NCI-H1436 (cell line): ENCODE measurements around the gene TSSK3.
A peak's percentile ranks its signal among the peaks of the same experiment; 100 is the strongest.
"Not testable (repeated sequence)": the region's sequence is repeated elsewhere in the genome, so short reads cannot be mapped to it uniquely, and the experiment has no call there.

Experiments
- DNase-seq: peaks from one replicate; lab custom pipeline; 2025; lab: John Stamatoyannopoulos, UW

Gene TSSK3

DNA sequence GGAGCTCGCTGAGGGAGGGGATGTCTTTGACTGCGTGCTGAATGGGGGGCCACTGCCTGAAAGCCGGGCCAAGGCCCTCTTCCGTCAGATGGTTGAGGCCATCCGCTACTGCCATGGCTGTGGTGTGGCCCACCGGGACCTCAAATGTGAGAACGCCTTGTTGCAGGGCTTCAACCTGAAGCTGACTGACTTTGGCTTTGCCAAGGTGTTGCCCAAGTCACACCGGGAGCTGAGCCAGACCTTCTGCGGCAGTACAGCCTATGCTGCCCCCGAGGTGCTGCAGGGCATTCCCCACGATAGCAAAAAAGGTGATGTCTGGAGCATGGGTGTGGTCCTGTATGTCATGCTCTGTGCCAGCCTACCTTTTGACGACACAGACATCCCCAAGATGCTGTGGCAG lies 1.4 kb downstream of the TSSK3 start:
- no peak for DNase-seq

DNA sequence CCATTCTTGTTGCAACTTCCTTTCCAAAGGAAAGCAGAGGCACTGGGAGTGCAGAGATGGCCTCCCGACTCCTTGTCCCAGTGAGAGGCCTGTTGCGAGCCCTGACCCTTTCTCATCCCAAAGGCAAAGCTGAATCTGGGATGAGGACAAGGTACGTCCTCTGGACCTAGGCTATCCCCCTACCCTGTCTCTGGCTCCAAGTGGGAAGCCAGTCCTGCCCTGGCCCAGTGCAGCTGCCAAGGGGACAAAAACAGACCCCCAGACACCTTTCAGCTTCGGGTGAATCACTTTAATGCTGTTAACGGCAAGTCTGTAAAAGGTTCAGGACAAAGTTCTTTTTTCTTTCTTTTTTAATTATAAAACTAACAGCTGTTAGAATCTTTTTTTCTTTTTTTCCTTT lies 2.5 kb downstream of the TSSK3 start:
- DNase-seq = no peak

DNA sequence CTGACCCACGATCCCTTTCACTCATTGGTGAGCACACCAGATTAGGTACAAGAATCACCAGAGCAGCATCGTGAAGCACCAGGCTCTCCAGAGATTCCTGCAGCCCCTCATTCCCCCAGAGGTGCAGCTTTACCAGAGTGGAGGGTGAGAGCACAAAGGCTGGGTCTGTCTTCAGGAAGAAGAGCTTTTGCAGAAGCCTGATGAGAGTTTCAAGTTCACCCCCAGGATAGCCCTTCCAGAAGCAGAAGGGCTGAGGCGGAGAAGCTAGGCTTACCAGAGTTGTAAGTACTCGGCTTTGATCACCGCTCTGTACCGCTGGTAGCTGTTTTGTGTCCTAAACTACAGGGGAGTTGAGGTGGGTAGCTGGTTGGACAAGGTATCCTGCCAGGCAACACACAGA lies 3.1 kb downstream of the TSSK3 start:
- no peak for DNase-seq

DNA sequence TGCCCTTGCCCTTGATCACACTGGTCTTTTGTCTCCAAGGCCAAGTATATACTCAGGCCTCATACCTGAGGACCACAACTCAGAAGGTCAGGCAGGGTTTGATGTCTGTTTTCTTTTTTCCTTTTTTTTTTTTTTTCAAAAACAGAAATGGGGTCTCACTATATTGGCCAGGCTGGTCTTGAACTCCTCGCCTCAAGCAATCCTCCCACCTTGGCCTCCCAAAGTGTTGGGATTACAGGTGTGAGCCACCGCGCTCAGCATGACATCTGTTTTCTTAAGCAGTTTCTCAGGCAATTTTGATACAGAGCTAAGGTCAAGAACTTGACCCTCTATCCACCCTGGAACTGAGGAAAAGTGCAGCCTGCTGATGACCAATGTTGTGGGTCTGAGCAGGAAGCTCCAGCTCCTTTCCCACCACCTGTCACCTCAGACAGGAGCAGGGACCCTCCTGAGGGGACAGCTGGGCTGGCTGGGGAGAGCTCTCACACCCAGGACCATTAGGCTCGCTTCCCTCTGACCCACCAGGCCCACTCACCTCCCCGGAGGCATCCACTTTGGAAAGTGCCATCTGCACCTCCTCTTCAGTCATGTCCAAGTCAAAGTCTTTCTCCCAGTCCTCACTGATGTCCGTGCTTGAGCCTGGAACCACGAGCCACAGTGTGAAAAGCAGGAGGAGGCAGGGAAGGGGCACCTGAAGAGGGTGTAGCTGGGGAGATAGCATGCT lies 5.7 kb downstream of the TSSK3 start:
- no peak for DNase-seq

DNA sequence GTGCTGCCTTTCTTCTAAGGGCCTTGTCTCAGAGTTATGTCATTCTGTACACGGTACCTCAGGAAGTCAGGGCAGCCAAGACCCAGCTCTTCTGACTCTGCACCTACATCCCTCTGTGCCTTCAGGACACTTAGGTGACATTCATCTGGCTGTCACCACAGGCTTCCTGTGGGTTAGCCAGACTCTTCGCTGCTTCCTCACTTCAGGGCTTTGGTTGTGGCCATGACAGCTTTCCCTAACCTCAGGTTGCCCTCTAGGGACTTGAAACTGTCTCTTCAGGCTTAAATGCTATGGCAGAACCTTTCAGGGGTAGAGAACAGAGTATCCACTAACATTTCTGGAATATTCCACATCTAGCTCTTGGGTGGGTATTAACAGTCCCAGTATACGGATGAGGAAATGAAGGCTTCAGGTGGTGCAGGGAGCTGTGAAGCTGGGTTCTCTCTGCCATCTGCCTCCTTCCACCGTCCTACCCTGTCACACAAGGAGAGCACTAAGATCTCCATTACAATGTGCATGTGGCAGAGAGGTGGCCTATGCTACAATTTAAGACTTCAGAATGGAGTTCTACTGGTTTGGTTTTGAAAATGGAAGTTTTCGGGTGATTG lies 9.9 kb downstream of the TSSK3 start:
- no peak for DNase-seq

DNA sequence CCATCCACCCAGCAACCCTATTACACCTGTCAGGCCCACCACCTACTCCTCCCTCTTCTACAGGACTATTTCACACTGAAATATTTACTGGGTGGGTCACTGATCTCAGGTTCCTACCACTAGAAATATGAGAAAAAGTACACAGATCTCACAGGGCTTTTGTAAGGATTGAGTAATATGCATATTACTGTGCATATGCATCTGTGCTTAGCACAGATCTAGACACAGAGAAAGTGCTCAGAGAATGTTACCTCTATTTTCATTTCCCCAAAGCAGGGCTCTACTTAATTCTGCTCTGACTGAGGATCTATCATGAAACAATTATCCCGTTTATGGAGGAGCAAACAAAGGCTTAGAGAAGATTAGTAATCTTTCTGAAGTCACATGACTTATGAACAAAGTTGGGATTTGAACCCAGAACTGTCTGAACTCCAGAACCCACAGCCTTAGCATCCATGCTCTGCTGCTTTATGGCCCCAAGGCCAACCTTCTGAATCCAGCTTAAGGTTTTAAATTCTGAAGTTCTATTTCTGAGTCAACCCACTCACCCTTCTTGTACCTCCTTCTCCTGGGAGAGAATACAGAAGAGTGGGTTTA lies 11.8 kb downstream of the TSSK3 start:
- no peak for DNase-seq

DNA sequence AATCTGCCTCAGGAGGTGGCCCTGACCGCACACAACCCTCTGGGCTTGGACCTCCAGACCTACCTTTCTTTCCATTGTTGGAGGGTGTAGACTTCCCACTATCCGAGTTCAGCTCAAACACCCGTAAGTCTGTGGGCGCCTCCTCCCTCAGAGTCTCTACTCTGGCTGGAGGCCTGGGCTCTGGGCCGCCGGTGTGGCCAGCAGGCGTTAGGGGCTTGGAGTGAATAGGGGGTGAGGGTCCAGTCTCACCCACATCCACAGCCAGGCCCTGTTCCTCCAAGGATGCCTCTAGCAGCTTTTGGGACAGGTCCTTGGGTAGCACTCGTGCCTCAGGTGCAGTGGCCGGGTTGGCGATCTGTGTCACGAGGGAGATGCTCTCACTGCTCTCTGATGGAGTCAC lies 13.9 kb downstream of the TSSK3 start:
- no peak for DNase-seq

DNA sequence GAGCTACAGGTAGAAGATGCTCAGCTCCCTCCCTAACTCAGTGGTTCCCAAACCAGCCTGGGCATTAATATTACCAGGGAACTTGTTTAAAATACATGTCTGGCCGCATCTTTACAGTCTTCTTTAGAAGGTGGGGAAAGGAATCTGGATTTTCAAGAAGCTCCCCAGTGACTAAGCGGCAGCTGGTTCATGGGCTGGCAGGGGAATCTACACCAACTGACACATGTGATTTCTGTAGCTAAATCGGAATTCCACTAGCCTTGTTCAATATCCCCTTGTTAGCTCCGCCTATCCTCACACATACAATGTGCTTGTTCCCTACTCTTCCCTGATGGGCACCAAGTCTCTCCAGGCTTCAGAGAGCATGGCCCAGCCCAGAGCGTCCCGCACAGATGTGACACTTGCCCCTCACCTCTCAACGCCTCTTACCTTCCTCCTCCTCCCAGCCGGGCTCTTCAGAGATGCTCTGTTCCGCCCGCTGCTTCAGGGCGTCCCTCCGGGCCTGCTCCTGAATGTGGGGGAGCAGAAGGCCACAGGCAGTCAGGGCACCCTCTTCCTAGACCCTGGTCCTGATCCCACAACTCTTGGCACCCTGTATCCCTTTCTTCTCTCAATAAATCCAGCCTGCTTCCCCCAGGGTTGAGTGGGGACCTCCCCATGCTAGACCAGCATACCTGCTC lies 15.3 kb downstream of the TSSK3 start:
- DNase-seq = no peak

DNA sequence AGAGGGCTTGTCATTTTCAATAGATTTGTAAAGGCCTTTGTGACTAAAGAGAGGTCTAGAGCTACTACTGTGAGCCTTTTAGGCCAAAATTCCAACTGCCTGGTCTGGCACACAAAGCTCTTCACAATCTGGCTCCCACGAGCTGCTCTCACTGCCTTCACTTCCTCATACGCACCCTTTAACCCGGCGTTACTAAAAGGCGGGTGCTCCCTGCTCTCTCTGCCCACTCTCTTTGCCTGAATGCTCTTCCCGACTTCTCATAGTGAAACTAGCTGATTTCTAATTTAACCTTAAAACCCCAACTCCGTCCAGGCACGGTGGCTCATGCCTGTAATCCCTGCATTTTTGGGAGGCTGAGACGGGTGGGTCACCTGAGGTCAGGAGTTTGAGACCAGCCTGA lies 17.7 kb downstream of the TSSK3 start:
- DNase-seq = no peak

DNA sequence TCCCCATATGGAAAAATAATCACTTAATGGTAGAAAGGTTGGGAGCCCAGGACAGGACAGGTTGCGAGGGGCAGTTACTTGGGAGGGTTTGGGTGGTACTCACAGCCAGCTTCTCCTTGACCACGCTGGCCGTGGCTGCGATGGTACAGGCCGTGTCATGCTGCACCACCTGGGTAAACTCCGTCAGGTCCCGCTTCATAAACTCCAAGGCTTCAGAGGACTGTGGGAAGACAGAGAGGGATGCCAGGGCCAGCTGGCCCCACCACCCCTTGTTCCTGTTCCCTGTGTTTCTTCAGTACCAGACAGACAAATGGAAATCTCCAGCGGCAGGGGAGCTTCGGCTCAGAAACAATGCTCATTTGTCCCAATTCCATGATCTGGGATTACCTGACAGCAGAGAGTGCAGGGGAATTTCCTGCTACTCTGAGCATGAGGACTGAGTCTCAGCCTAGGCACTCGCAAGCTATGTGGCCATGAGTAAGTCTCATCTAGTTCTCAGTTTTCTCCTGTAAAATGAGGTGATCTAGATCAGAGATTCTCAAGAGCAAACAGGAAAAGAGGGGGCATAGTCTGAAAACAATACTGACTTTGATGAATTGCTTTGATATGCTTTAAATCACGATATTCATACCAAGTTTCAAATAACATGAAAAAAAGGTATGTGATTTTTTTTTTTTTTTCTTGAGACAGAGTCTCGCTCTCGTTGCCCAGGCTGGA lies 24.5 kb downstream of the TSSK3 start:
- no peak for DNase-seq

DNA sequence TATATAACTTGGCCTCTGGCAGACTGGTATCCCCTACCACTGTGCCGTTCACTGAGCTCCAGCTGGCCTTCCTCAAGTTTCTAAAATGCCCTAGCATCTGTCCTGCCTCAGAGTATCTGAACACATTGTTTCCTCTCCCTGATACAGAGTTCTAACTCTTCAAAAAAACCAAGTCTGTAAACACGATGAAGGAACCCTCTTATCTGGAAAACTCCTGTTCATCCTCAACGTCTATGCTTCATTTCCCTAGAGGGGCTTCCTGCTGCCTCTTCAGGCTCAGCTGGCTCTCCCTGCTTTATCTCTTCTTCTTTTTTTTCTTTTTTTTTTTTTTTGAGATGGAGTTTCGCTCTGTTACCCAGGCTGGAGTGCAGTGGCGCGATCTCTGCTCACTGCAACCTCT lies 26.3 kb downstream of the TSSK3 start:
- no peak for DNase-seq

DNA sequence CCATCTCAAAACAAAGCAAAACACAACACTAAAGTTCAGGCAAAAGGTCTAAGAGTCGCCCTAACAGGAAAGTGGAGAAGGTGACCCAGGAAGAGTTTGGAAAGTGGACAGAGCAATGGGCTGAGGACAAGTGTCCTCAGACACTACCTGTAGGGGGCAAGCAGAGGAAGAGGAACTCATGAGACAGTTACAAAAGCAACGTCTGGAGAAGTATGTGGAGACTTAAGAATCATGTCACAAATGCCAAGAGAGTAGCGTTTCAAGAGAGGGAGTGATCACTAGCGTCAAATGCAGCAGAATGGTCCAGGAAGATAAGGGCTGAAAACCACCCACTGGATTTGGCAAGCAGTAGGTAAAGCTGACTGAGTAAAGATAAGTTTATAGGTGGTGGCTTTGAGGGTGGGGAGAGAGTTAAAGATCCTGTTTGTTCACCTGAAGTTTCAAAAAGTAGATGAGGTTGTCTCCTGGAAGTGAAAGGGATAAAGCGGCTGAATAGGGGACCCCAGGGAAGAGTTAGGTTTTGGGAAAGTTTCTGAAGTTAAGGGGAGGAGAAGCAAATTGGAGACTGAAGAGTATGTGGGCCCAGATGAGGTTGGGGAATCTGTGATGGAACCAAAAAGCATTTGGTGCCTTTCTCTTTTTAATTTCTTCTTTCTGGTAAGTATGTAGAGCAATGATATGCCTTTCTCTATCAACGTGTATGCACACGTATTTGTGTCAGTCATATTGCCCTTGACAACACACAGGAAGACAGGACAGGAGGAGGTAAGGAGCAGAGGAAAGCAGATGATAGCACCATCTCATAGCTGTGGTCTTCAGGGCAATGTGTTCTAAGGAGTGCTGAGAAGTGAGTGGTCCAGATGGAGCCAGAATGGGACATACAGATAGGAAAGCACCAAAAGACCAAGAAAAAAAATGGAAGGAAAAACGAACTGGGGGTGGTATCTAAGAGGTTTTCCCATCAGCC lies 28.8 kb downstream of the TSSK3 start:
- no peak for DNase-seq

DNA sequence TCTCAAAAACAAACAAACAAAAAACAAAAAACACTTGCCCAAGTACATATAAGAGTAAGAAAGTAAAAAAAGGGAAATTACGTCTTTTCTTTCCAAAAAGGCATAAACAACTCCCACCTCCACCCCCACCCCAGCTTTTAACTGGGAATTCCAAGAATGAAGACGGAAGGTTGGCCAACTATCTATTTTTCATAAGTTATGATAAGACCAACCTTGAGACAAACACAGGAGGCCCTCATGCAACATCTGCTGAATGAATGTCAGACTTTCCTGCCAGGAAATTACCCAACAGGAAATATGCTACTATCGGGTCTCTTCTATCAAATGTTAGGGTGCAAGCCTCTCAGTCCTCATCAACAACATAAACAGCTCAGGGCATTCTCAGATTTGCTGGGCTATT lies 30.0 kb downstream of the TSSK3 start:
- DNase-seq = no peak

DNA sequence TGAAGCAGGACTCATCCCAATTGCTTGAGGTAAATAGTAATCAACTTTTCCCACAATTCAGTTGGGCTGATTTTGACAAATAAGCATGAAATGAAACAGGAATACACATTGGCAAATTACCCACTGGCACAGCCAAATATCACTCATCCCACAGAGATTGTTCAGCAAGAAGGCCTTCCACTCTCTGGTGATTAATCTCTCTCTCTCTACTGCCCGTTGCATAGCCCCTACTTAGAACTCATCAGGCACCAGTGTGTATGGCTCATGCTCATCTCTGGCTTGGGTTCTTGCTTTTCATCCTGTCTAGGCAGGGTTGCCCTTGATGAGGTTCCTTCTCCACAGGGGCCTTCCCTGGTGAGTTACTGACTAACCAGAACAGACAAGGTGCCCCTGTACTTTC lies 30.8 kb downstream of the TSSK3 start:
- no peak for DNase-seq

DNA sequence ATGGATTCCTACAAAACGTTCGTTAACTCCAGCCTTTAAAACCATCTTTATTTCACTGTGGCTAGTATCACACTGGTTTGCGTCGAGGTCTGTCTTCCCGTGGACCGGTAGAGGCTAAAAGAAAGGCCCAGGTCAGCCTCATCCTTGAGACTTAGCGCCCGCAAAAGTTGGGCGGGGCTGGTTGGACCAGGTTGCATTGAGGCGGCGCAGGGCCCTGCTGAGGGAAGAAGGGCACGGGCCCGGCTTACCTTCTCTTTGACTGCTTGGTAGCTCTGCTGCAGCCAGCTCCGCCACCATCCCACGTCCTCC lies 31.4 kb downstream of the TSSK3 start:
- no peak for DNase-seq

DNA sequence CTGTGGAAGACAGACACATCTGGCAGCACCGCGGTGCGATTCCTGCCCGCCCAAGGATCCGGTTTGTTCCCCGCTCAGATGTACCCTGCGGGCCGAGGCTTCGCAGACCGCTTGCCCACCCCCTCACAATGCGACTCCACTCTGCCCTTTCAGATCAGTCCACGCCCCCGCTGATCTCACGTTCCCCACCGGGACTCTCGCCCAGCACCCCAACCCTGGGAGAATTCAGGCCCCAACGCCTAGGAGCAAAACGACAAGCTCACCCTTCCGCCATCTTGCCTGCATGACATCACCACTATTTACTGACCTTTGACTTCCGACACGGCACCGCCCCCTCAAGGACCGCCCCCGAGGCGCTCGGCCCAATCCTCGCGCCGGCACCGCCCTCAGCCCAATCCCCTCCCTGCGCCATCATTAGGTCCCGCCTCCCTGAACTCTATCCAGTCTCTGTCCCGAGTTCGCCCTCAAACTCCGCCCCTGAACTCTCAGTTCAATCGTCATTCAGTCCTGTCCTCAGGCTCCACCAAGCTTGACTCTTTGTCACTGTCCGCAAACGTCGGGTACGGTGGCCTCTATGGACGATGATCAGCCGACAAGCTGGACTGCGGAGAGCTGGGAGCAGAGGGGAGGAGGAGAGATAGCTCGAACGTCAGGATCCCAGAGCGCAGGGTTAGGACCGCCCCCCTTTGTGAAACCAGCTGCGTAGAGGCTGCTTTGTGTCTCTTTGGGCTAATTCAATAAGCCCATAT lies 32.0 kb downstream of the TSSK3 start, which contains the start of gene BSDC1:
TSS of gene BSDC1 (minus strand) at position 301 of the 749 bp plus-strand sequence. CDS start at position 274, 27 bp downstream.
- DNase-seq = peak; percentile 96

DNA sequence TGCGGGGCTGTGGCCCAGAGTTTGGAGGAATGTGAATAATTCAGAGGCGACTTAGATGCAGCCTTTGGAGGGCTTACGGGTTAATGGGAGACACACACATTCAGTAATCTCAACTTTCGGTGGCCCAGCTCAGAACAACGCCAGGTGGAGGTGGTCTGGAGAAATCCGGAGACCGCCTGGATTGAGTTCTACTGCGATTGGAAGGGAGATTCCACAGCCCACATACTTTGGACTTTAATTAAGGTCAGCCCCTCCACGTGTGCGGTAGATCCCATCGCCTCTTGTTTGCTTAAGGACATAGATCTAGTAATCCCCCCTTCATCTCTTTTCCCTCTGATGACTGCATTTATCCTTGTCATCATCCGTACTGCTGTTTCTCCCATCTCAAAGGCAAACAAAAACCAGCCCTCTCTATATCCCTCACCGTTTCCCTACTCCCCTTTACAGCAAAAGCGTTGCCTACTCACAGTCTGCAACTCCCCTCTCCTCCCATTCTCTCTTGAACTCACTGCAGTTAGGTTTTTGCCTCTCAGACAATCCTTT lies 32.6 kb downstream of the TSSK3 start:
- peak; percentile 16 for DNase-seq

DNA sequence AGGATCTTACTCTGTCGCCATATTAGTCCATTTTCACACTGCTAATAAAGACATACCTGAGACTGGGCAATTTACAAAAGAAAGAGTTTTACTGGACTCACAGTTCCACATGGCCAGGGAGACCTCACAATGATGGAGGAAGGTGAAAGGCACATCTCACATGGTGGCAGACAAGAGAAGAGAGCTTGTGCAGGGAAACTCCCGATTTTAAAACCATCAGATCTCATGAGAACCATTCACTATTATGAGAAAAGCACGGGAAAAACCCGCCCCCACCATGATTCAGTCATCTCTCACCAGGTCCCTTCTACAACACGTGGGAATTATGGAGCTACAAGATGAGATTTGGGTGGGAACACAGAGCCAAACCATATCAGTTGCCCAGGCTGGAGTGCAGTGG lies 34.2 kb downstream of the TSSK3 start:
- DNase-seq = not testable (repeated sequence)

DNA sequence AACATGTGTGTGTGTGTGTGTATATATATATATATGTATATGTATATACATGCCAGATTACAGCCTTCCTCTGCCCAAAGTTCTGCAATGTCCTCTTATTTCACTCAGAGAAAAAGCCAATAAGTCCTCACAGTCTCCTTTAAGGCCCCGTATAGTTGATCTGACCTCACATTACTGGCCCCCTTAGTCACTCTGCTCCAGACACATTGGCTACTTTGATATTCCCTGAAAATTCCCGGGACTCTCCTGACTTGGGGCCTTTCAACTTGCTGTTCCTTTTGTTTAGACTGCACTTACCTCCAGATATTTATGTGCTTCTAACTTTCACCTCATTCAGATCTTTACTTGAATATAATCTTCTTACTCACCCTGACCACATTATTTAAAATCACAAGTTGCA lies 36.1 kb downstream of the TSSK3 start:
- DNase-seq = no peak

DNA sequence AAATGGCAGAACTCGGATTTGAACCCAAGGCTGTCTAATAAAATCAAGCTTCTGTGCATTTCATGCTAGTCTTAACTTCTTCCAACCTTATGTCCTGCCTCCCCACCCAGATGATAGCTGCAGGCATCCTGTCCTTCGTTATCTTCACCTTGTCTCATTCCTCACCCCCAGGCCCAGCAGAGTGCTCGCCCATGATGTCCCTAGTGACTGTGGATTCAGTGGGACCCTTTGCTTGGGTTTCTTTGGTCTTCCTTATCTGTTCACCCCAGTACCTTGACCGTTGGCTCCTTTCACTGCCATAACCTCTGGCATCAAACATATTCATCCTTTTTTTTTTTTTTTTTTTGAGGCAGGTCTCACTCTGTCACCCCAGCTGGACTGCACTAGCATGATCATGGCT lies 37.5 kb downstream of the TSSK3 start:
- no peak for DNase-seq
